ENCODE results near the gene FNDC3A.
"Not testable (repeated sequence)": the region's sequence is repeated elsewhere in the genome, so short reads cannot be mapped to it uniquely, and the experiment has no call there.

The FNDC3A gene

DNA sequence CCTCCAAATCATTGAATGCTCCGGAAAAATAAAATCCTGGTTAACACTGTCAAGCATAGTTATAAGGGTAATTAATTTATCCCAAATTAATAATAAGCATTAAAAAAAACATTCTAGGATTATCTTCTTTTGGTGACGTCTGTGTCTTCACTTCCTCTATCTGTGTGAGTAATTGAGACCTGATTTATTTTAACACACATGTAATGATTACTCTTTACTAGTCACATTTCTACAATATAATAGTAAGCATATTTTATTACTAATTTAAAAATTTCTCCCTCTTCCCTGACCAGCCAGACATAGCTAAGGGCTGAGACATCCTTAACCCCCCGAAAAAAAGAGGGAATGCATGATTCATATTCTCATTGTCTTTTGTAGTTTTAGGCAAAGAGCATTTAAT is 2.3 kb downstream of the FNDC3A start:
- DNase-seq, result no peak

DNA sequence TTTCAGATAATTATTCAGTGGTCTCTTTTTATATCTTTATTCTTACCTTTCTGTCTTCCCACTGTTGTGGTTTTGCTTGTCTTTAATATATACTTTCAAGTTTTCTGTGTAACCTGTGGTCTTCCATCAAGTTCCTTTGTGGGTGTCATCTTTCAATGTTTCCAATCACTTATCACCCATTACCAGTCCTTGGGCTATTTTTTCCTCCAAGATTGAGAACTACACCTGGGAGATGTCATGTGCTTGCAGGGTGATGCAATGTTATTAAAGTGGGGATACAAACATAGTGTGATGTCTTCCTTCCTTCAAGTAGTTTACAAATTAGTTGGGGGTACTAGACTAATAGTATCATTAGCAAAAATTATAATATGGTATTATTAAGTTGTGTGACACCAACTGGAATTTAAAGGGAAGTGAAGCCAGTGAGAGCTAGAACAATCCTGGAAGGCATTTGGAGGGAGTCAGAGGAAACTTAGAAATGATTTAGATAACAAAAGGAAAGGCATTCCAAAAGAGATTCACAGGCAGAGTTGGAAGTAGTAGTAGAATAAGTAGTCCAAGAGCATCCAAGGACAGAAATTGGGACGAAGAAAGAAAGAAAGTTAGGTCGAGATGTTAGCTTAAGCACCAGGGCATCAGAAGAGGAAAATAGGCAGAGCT is 3.4 kb downstream of the FNDC3A start:
- no peak for DNase-seq

DNA sequence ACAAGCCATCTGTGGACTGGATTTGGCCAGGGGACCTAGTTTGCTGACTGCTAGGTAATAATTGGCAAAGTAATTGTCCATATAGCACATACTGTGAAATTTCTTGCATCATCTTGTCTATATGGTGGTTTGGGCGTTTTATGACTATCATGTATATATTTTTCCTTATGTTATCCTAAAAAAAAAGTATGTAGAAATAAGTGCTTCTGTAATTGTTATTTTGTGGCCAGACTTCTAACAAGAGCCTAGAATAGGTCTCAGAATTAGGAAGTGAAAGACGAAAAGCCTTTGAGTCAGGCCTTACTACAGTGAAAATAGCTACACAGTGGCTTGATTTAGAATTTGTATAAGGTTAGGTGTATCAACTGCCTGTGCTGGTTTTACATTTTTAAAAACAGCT is 4.2 kb downstream of the FNDC3A start:
- no peak for DNase-seq

DNA sequence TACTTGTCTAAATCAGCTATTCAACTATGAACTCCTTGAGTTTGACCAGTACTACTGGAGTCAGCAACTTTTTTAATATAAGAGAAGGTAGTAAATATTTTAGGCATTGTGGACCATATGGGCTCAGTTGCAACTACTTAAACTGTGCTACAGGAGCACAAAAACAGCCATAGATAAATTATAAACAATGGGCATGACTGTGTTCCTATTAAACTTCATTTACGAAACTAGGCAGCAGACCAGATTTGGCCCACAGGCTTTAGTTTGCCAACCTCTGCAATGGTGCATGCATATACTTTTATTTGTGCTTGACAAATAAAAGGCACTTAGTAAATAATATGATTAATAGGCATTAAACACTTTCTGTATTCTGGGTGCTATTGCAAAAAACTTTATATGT is 7.6 kb downstream of the FNDC3A start:
- DNase-seq, result no peak

DNA sequence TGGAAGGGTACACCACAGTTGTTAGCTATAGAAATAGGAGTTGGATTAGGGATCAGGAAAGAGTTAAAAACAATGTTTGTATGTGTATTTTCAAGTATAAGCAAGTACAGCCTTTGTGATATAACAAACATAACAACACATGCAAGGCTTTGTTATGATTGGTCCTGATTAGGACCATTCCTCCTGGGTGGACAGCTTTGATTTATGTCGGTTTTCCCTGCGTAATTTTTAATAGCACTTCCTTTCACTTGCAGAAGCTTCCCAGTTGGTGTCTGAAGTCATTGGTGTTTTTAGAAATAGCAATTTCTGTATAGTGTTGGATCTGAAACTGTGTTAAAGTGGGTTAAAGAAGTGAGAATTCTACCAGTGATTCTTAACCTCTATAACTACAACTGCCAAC is 10.0 kb downstream of the FNDC3A start:
- DNase-seq, result no peak

DNA sequence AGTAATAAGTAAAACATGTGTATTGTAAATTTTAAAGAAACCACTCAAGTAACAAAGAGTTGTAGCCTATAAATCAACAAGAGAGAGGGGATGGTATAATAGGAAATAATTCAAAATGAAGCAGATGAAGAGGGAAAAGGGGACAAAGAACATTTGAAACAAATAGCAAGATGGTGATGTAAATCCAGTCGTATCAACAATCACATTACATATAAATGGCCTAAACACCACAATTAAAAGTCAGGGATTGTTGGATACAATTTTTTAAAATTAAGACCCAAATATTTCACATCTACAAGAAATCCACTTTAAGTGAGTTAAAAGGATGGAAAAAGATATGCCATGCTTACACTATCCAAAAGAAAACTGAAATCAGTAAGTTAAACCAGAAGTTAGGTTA is 15.2 kb downstream of the FNDC3A start:
- DNase-seq, result no peak

DNA sequence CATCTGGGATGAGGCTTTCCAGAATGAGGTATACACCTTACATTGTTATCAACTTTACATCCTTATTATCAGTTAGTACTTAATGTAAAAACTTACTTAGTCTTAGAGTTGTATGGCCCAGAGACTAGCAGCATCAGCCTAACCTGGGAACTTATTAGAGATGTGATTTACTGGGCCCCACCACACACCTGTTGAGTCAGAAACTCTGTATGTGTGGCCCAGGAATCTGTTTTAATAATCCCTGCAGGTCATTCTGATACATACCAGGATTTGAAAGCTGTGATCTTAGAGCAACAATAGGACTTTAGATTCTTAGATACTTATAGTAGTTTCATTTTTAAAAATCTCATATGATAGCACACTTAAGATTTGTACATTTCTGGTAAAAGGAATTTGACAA is 17.4 kb downstream of the FNDC3A start:
- no peak for DNase-seq

DNA sequence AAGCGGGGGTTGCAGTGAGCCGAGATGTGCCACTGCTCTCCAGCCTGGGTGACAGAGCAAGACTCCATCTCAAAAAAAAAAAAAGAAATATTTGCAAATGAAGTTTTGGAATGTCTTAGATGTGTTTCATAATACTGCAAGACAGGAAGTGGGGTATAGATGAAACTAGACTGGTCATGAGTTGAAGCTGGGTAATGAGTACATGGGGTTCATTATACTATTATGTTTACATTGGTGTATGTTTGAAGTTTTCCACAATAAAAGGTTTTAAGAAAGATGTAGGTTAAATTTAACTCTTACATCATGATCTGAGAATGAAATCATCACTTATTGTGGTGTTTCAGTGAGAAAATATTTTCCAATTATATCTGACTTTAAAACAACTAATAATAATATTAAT is 19.0 kb downstream of the FNDC3A start:
- DNase-seq, result no peak

DNA sequence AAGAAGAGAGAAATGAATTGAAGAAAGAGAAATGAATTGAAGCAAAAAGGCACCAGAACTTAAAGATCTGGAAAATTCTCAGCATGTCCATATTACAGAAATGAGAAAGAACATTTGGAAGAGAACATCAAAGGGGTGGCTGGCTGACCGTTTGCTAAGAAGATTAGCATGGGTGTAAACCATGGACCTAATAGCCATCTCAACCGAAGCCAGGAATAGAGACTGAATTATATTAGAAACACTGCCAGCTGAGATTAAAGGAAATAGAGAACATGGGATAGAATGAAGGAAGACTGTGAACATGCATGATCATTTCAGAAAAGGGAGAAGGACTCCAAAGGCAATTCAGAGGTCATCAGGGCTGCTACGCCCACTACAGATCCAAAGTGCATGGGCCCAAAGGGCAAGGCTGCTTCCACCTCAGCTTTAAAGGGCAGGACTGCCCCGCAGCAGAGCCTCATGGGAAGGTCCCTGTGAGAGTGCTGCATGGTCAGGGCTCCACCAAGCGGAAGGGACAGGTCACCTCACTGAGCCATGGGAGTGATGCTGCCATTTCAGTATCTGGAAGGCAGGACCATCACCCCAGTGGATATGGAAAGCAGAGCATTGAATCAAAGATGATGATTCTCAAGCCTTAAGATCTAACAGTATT is 23.1 kb downstream of the FNDC3A start:
- DNase-seq, result no peak

DNA sequence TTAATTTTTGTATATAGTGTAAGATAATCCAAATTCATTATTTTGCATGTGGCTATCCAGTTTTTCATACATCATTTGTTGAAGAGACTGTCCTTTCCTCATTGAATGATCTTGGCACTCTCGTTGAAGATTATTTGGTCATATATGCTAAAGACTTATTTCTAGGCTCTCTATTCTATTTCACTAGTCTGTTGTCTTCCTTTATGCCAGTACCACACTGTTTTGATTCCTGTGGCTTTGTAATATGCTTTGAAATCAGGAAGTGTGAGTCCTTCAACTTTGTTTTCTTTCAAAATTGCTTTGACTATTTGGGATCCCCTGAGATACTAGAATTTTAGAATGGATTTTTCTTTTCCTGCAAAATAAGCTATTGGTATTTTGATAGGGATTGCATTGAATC is 24.5 kb downstream of the FNDC3A start:
- no peak for DNase-seq

DNA sequence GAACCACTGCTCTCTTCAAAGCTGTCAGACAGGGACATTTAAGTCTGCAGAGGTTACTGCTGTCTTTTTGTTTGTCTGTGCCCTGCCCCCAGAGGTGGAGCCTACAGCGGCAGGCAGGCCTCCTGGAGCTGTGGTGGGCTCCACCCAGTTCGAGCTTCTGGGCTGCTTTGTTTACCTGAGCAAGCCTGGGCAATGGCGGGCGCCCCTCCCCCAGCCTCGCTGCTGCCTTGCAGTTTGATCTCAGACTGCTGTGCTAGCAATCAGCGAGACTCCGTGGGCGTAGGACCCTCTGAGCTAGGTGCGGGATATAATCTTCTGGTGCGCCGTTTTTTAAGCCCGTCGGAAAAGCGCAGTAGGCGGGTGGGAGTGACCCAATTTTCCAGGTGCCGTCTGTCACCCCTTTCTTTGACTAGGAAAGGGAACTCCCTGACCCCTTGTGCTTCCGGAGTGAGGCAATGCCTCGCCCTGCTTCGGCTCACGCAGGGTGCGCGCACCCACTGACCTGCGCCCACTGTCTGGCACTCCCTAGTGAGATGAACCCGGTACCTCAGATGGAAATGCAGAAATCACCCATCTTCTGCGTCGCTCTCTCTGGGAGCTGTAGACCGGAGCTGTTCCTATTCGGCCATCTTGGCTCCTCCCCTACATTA is 43.4 kb downstream of the FNDC3A start:
- not testable (repeated sequence) for DNase-seq

DNA sequence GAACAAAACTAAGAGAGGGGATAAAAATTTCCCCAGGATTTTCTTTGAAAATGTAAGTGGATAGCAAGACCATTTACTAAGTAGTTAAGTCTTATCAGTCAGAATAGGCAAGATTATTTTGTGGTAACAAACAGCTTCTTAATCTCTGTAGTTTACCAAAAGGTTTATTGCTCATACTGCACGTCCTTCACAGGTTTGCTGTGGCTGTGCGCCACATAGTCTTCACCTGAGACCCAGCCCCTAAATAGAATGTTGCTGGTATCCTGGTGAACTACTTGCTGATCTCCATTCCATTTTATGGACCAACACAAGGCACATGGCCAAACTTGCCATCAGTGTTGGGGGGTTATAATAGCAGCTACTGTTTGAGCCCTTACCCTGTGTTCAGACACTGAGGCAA is 44.6 kb downstream of the FNDC3A start:
- no peak for DNase-seq

DNA sequence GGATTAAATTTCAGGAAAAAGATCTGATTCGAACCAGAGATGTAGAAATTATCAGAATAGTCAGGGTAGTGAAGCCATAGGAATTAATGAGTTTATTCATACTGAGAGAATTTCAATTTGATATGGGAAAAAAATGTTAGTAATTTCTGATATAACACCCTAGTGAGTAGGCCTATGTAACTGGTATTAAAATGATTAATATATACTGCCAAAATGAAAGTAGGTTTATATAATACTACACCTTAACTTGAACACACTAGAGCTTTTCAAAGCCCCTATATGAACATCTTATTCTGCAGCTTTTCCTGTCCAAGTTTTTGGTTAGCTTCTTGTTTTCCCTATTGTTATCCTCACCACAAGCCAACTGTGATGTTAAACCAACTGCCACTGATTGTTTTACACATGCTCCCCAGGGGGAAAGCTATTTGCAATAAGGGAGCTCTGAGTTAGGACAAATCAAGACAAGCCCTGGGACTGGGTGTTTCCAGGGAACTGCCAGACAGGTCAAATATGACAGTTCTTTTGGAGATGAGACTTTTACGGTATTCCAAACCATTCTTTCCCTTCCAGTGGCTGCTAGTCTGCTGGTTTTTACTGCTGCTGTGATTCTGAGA is 45.3 kb downstream of the FNDC3A start:
- DNase-seq, result no peak

DNA sequence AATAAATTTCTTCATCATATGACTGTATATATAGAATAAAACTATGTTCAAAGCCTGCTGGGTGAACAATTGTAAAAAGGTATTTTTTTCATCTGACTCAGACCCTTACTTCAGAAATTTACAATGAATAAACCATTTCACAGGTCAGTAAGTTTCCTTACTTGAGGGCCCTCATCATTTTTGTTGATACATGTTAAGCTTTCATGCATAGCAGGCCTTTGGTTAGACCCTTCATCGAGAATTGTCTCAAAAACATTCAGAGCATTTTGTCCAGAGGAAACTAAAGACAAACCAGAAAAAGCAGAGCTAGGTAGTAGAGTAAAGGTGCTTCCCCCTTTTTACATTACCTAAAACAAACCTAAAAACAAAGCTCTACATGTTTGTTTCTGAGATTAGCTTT is 46.2 kb downstream of the FNDC3A start:
- no peak for DNase-seq

DNA sequence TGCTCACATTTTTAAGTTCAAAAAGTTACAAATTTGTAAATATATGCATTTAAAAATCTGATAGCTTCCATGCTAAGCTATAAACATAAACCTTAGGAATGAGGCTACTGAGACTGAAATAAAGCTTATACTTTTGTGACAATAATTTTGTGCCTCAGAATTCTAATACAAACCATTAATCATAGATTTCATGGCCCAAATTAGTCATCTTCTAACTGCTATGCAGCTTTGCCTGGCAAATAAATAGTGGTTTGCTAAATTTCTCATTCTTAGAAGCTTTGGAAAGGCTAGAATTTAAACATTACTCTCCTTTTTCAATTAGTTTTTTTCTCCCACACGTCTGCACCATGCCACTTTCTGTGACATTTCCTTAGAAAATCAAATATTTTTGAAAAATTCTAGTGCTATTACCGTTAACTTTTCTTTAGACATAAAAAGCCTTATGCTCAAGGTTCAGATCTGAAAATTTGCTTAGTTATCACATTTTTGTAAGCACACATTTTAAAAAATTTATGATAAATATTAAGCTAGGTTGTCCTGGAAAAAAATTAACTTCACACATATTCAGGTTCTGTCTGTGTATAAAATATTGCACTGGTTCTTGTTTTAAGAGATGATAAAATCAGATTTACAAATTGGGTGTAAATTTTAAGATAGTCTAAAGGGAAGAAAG is 46.9 kb downstream of the FNDC3A start:
- no peak for DNase-seq

DNA sequence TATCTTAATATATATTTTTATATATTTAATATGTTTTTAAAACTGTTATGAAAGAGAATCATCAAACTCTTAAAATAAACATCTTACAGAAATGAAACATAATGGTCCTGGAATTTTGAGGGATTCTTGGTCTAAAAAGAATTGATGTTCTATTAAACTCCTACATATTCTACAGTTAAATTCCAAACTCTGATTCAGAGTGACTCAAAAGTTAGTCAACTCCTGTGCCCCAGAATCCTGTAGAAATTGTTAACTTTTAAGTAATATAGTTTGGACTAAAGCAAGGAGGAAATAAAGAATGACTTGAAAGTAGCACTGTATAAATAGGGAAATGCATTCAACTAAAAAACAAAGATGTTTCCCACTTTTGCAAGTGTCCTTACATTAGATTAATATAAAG is 47.7 kb downstream of the FNDC3A start:
- DNase-seq, result no peak

DNA sequence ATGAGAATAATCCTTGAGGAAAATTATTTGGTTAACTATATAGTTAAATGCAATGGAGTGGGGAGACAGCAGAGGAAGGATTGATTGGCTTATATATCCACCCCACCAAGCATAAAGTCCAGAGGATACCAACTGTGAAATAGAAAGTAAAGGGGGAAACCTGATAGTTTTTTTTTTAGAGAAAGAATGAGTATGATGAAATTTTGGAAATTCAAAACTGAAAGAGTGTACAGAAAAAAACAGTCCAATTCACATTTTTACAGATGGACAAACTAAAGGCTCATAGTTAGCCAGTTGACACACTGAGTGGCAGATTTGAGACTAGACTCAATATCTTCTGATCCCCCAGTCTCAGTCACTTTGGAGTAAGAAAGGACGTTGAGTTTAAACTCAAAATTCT is 51.1 kb downstream of the FNDC3A start:
- no peak for DNase-seq

DNA sequence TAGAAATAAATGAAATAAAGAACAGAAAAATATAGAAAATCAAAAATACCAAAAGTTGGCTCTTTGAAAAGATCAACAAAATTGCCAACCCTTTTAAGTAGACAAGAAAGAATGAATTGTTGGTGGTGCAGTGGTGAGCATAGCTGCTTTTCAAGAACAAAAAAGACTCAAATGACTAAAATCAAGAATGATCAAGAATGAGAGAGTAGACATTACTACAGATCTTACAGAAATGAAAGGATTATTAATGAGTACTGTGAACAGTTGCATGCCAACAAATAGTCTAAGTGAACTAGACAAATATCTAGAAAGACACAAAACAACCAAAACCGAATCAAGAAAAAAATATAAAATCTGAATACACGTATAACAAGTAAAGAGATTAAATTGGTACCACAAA is 53.9 kb downstream of the FNDC3A start:
- DNase-seq, result no peak

DNA sequence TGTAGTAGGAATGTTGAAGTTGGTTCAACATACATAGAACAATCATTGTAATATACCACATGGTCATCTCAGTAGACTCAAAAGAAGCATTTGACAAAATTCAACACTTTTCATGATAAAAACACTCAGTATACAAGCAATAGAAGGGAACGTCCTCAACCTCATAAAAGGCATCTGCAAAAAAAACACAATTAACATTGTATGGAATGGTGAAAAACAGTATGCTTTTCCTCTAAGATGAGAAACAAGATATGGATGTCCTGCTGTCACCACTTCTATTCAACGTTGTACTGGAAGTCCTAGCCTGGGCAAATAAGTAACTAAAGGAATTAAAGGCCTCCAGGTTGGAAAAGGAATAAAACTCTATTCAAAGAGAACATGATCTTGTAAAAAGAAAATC is 54.5 kb downstream of the FNDC3A start:
- DNase-seq, result no peak

DNA sequence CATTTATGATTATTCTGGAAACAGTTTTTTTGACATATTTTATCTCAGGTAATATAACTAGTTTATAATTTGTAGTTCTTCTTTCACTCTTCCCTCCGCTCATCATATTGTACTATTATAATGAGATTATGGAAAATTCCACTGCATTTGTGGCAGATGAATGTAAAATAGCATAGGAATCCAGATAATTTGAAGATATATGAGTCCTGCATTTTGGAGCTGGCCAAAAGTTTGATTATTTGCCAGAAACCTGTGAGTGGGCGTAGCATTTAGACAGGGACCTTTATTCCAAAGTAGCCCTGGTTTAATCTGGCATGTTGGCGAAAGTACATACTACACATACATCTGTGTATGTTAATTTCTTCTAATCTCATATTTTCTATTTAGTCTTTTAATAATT is 65.2 kb downstream of the FNDC3A start:
- DNase-seq, result no peak

DNA sequence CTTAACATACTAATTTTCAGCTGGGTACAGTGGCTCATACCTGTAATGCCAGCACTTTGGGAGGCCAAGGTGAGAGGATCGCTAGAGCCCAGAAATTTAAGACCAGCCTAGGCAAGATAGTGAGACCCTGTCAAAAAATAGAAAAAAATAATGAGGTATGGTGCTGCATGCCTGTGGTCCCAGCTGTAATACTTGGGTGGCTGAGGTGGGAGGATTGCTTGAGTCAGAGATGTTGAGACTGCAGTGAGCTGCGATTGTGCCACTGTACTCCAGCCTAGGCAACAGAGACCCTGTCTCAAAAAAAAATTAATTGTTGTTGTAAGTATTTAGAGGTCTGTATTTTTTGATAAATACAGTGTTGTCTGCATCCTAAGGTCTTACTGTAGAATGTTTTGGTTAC is 66.8 kb downstream of the FNDC3A start:
- DNase-seq, result no peak

DNA sequence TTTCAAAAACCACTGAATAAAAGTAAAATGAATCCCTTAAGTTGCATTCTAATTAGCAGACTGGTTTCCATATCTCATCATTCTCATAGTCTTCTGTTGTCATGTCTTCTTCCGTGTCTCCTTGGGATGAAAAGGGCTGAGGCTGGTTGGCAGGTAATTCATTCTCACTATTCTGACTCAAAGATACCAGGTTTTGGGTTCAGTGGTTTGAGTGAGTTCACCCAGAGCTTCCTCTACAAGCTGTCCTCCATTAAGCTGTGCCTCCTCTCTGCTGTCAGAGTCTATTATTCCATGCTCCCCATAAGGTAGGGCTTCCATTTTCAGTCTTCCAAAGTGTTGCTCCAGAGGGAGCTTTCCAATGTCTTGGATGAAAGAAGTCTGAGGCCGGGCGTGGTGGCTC is 68.3 kb downstream of the FNDC3A start:
- DNase-seq, result no peak

DNA sequence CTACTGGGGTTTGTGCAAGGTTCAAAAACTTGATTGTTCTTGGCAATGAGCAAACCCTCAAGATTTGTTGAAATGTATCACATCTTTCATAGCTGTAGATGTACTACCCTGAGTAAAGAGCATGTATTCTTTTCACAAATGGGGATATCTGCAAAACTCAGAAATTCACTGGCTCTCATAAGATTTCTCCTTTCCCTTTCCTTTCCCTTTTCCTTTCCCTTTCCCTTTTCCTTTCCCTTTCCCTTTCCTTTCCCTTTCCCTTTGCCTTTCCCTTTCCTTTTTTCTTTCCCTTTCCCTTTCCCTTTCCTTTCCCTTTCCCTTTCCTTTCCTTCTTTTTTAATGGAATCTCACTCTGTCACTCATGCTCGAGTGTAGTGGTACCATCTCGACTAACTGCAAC is 69.1 kb downstream of the FNDC3A start:
- DNase-seq, result no peak

DNA sequence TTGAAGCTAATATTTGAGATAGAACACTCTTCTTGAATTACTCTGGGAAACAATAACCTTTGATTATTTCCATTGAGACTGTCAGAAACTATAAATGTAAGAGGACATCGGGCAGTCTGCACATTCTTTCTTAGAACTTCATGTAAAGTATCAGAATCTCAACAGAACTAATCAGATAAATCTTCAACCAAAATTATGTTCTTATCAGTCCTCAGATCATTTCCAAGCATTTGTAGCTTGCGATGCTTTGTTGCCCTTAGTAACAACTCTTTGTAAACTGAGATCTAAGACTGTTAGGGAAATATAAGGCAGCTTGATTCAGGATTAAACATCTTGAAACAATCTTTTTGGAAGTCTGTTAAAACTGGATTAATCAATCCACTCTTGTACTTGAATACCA is 70.3 kb downstream of the FNDC3A start:
- no peak for DNase-seq
